ENCODE data around the gene RAB11A. TPM values are rescaled to one million over a fixed set of nuclear protein-coding genes. Genes with fewer than 3 reads are reported as not detected.
A peak's percentile ranks its signal among the peaks of the same experiment; 100 is the strongest.

RAB11A gene
- total and polyA plus RNA-seq, 9 of the 15 experiments (the other 6 are each of a cell fraction or from before 2014, with no cell fraction given) = 129 to 369 (median 245) TPM

DNA sequence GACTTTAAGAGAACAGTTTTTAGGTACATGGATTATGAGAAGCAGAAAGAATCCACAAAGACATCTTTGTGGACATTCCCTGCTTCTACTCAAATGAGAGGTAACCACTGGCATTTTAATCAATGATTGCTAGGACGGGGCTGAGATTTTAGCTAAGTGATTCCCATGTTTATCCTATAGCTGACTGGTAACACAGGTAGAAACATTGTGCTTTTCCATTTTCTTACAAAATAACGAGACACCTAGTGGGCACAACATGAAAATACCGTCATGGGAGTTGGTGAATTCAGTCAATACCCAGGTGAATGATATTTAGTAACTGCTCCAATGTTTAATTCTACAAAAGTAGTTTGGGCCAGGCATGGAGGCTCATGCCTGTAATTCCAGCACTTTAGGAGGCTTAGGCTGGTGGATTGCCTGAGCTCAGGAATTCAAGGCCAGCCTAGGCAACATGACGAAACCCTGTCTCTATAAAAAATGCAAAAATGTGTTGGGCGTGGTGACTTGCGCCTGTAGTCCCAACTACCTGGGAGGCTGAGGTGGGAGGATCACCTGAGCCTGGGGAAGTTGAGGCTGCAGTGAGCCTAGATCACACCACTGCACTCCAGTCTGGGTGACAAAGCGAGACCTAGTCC is 40.0 kb upstream of the RAB11A start:
- H3K4me3 ChIP-seq = no peak overlapping the region
- no peaks in the 10 kb centered on the region for H3K27me3 ChIP-seq (ENCODE audit: control insufficient read depth in 2 of 2, insufficient read depth in 2 of 2, low read length in 2 of 2)
- no peaks in the 10 kb centered on the region for H3K9me3 ChIP-seq (replicated peaks; ENCODE audit: control insufficient read depth, insufficient read depth, low read depth, low read length)
- peak; percentile 33 to 52 (median 38) for DNase-seq (ENCODE audit: extremely low read depth in 1 of 4, low spot score in 3 of 4)
- H3K9me1 ChIP-seq (ENCODE audit: control insufficient read depth, insufficient read depth, low read length) = no peaks in the 10 kb centered on the region
- ATAC-seq = peak; percentile 43; the same call in 1 of the 3 replicates
- no peak overlapping the region for H3K4me2 ChIP-seq (ENCODE audit: insufficient read depth, low read length)
- peak overlapping the region; percentile 56; the same call in 1 of the 2 replicates for H2AFZ ChIP-seq (ENCODE audit: low read depth, low read length)
- CTCF ChIA-PET (ENCODE audit: low intra/inter-chr PET ratio) = no interaction called here
- in situ Hi-C loops (cut with MboI) = no loop called here
- POLR2A ChIA-PET = interaction anchor here (0.7 kb wide), 1 partner anchor 407 kb away, joined by 3 read pairs; the partner anchor contains the start of gene IGDCC4
- peaks cover 6 to 30% of the 10 kb centered on the region in 2 experiments; a peak in 3 of 5 replicates for H3K4me1 ChIP-seq (replicated peaks in 1 of 2; ENCODE audit: control insufficient read depth in 2 of 2, insufficient read depth in 2 of 2, low read length in 2 of 2)
- intact Hi-C loops (cut with micrococcal nuclease) = loop anchor here (2.0 kb wide), 1 partner anchor 52 kb away; no protein-coding TSS in a partner anchor
- TF ChIP-seq TARDBP (IDR thresholded peaks at IDR 0.05) (no peak), ZEB2 (IDR thresholded peaks at IDR 0.05) (0 out of 2 replicates have a peak, but pooled peaks have one; percentile 19), CTCF (IDR thresholded peaks at IDR 0.05 in 2 of 3, conservative IDR thresholded peaks at IDR 0.05 in 1 of 3; ENCODE audit: insufficient read depth in 2 of 3, low read depth in 1 of 3, low read length in 3 of 3) (peak; percentile 37 to 64 (median 63); a peak in 5 of 6 replicates), CHD2 (IDR thresholded peaks at IDR 0.05; ENCODE audit: low read depth, low read length) (no peak), KDM1A (IDR thresholded peaks at IDR 0.05) (peak in 1 of 2 experiments; percentile 34; a peak in 1 of 4 replicates), FOXK2 (conservative IDR thresholded peaks at IDR 0.05 in 1 of 2, IDR thresholded peaks at IDR 0.05 in 1 of 2; ENCODE audit: low read depth in 2 of 2) (peak; percentile 44 to 76; a peak in 3 of 4 replicates), SMC3 (conservative IDR thresholded peaks at IDR 0.05; ENCODE audit: insufficient read depth, low read depth, low read length) (0 out of 2 replicates have a peak, but pooled peaks have one; percentile 27), RAD21 (CRISPR knock-in tag; conservative IDR thresholded peaks at IDR 0.05 in 1 of 2, IDR thresholded peaks at IDR 0.05 in 1 of 2) (peak; percentile 39 to 73; a peak in 3 of 4 replicates)
- TF ChIP-seq, protein P1, sequence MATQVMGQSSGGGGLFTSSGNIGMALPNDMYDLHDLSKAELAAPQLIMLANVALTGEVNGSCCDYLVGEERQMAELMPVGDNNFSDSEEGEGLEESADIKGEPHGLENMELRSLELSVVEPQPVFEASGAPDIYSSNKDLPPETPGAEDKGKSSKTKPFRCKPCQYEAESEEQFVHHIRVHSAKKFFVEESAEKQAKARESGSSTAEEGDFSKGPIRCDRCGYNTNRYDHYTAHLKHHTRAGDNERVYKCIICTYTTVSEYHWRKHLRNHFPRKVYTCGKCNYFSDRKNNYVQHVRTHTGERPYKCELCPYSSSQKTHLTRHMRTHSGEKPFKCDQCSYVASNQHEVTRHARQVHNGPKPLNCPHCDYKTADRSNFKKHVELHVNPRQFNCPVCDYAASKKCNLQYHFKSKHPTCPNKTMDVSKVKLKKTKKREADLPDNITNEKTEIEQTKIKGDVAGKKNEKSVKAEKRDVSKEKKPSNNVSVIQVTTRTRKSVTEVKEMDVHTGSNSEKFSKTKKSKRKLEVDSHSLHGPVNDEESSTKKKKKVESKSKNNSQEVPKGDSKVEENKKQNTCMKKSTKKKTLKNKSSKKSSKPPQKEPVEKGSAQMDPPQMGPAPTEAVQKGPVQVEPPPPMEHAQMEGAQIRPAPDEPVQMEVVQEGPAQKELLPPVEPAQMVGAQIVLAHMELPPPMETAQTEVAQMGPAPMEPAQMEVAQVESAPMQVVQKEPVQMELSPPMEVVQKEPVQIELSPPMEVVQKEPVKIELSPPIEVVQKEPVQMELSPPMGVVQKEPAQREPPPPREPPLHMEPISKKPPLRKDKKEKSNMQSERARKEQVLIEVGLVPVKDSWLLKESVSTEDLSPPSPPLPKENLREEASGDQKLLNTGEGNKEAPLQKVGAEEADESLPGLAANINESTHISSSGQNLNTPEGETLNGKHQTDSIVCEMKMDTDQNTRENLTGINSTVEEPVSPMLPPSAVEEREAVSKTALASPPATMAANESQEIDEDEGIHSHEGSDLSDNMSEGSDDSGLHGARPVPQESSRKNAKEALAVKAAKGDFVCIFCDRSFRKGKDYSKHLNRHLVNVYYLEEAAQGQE (IDR thresholded peaks at IDR 0.05; ENCODE audit: borderline replicate concordance) = peak; percentile 67; the same call in 1 of the 2 replicates
- TF ChIP-seq, protein P1 (CRISPR knock-in tag; IDR thresholded peaks at IDR 0.05; ENCODE audit: low read depth) = no peak
- 51% methylated on average over 7 of the region's 7 CpGs for WGBS (ENCODE audit: insufficient coverage, low coverage, missing lambda C conversion rate)
- H3K27ac ChIP-seq (ENCODE audit: extremely low read depth, low read depth, low read length) = no peak overlapping the region
- FAIRE-seq = peak; percentile 64
- H3K9ac ChIP-seq (ENCODE audit: insufficient read depth in 1 of 2, low read depth in 2 of 2, low read length in 2 of 2) = no peak overlapping the region
- no peaks in the 10 kb centered on the region for H3K79me2 ChIP-seq (ENCODE audit: control insufficient read depth, insufficient read depth, low read length)
- no TSS peak for BruUV-seq (replicated peaks)
- H3K36me3 ChIP-seq (ENCODE audit: control insufficient read depth, insufficient read depth, low read length) = no peaks in the 10 kb centered on the region
- no peaks in the 10 kb centered on the region for H4K20me1 ChIP-seq (replicated peaks; ENCODE audit: control insufficient read depth, insufficient read depth, low read length)

Measured in K562 (cell line).